GM18502 (cell line): ENCODE results near the gene SNX11.

Experiments used
- ATAC-seq: cut with Tn5 transposase; IDR thresholded peaks from one replicate; pipeline ENCODE4 v1.9.1; 2021; ENCODE audit warnings: mild to moderate bottlenecking; ENCODE audit not compliant: unreplicated experiment, poor library complexity

The SNX11 gene

GRCh38 chr17:48155889-48156611 is 48.5 kb downstream of the SNX11 start:
- no peak for ATAC-seq

GRCh38 chr17:48159232-48159631 is 51.7 kb downstream of the SNX11 start:
- ATAC-seq: no peak

GRCh38 chr17:48160177-48161081 is 52.9 kb downstream of the SNX11 start:
- no peak for ATAC-seq

GRCh38 chr17:48161127-48161905 is 53.8 kb downstream of the SNX11 start:
- ATAC-seq: no peak

- no peak for ATAC-seq
These were observed 54.9 kb downstream of the SNX11 start for GRCh38 chr17:48162306-48162934.

- no peak for ATAC-seq
These were observed 55.5 kb downstream of the SNX11 start for GRCh38 chr17:48162946-48163506.

- no peak for ATAC-seq
These were observed 56.2 kb downstream of the SNX11 start for GRCh38 chr17:48163809-48164208.

- ATAC-seq: no peak
These were observed 62.4 kb downstream of the SNX11 start for GRCh38 chr17:48169926-48170325.
